Right ventricle myocardium inferior (tissue), 1 donor: ENCODE results near the gene PKD2. TPM values are rescaled to one million over a fixed set of nuclear protein-coding genes. Genes with fewer than 3 reads are reported as not detected.
"Not testable (repeated sequence)": the region's sequence is repeated elsewhere in the genome, so short reads cannot be mapped to it uniquely, and the experiment has no call there.

Experiments
- ATAC-seq: fragments of 200-7000 bp; cut with Tn5 transposase; one replicate; pipeline ENCODE4 v1.9.1; 2020; ENCODE audit warnings: mild to moderate bottlenecking, moderate library complexity
- DNase-seq: peaks from one replicate; pipeline ENCODE4 v3.0.0; 2021; ENCODE audit errors: missing footprints
- intact Hi-C: fragments of 100-400 bp; cut with DNase I; formaldehyde crosslinking; loops from one replicate; pipeline ENCODE4 v1.11.0; 2022
- total RNA-seq: library from RNA; stranded (reverse); fragmentation: NEBNext Ultra II Directional; extraction: Animal tissue kit (Norgen Biotek cat#: 25700); gene quantifications from one replicate; pipeline ENCODE4 v1.2.1, GENCODE V29; 2021
- donor health status: DM: no; HTN: yes; CAD: no; lungs with severe emphysema.

Gene PKD2
- total RNA-seq, 1 donor from 2014 or later, result 12.3 TPM

DNA sequence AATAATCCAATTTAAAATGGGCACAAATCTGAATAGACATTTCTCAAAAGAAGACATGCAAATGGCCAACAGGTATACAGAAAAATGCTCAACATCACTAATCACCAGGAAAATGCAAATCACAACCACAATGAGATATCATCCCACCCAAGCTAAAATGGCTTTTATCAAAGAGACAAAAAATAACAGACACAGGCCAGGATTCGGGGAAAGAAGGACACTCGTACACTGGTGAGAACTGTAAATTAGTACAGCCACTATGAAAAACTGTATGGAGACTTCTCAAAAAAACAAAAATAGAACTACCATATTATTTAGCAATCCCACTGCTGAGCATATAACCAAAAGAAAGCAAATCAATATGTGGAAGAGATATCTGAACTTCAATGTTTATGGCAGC is 23.4 kb upstream of the PKD2 start:
- DNase-seq (no peak), ATAC-seq (no peak)
- intact Hi-C loops, result no loop called here

DNA sequence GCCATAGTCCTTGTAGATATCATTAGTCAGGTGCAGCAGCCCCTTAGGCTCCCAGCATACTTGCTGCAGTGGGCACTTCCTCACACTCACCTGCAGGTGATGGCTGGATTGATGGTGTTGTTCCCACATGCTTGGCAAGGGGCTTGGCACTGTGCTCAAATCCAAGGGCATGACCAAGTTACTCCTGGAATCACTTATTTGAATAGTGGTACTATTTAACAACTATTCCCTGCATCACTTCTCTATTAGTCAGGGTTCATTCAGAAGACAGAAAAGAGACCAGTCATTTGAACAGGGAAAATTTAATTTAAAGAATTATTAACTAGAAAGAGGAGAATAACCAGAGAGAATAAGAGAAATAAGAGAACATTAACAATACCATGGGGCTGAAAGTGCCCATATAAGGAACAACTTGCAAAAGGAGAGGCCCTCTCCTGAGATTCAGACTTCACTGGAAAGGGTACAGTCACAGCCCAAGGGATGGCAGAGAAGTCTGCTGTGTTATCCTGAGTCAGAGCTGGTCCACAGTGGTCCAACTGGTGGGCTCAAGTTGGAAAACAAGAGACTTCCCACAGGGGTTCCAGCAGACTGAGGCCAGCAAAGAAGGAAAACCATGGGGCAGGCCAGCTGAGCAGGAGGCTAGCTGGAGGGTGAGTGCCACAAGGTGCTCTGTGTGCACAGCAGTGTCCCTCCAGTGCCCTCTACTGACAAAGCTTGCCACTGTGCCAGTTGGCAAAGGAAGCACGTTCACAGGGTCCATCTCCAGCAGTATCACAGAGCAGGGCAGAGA is 22.1 kb upstream of the PKD2 start:
- ATAC-seq (peak; percentile 90), DNase-seq (peak; percentile 67)
- intact Hi-C loops, result no loop called here

DNA sequence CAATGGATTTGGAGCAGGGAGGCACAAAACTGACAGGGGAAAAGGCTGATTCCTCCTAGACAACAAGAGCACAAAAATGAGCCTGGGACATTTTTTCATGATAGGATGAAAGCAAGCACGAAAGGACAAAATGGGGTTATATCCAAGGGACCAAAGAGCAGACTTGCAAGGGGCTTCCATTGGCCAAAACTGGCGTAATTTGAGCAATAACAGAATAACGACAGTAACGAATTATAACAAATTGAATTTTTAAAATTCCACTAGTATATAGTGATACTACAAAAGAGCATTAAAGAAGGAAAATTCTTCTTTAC is 21.6 kb upstream of the PKD2 start:
- intact Hi-C loops, result no loop called here
- DNase-seq, result no peak
- no peak for ATAC-seq

DNA sequence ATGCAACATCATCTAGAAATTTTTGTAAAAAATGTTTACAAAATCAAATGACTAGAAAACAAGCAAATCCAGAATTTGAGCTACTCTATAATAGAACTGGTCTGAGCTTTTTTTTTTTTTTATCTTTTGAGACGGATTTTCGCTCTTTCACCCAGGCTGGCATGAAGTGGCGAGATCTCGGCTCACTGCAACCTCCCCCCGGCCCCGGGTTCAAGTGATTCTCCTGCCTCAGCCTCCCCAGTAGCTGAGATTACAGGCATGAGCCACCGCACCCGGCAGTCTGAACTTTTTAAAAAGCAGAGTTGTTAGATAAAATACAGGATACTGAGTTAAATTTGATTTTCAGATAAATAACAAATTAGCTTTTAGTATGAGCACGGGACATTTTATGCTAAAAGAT is 20.9 kb upstream of the PKD2 start:
- ATAC-seq (no peak), DNase-seq (peak; percentile 59)
- intact Hi-C loops, result no loop called here

DNA sequence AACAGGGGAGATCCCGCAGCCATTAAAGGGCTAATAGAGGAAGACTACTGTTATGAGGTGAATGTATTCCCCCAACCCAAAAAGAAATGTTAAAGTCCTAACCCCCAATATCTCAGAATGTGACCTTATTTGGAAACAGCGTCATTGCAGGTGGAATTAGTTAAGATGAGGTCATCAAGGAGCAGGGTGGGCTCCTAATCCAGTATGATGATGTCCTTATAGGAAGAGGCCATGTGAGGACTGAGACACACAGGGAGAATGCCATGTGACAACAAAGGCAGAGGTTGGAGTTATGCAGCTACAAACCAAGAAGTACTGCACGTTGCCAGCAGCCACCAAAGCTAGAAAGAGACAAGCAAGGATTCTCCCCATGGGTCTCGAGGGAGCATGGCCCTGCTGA is 17.7 kb upstream of the PKD2 start:
- ATAC-seq (no peak), DNase-seq (peak; percentile 55)
- intact Hi-C loops, result no loop called here

- intact Hi-C loops, result no loop called here
- no peak for ATAC-seq
- no peak for DNase-seq
Measured at GRCh38 chr4:87995435-87995834, 12.0 kb upstream of the PKD2 start.

DNA sequence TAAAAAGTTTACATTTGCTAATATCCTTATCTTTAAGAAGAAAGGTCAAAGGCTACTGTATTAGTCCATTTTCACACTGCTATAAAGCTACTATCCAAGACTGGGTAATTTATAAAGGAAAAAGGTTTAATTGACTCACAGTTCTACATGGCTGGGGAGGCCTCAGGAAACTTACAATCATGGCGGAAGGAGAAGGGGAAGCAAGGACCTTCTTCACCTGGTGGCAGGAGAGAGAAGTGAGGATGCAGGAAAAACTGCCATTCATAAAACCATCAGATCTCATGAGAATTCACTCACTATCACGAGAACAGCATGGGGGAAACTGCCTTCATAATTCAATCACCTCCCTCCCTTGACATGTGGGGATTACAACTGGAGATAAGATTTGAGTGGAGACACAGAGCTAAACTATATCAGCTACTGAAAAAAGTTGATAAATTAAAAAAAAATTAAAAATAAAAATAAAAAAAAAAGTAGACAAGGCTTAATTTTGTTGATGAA is 8.2 kb upstream of the PKD2 start:
- intact Hi-C loops, DNase-seq, ATAC-seq: not testable (repeated sequence)

DNA sequence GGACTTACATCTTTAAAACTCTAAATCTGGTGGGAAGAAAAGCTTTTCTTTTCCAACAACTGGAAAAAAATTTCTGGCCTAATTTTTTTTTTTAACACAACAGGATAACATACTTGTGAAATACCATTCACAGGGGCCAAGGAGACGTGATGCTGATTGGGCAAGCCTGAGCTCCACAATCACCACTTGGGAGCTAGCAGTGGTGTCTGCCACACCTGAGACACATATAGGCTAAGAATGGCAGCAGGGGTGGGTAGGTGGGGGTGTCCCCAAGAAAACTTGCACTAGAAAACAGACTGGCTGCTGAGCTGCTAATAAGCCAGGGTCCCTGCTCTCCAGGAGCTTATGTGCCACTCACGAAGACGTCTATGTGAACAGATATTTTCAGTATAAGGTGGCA is 5.6 kb upstream of the PKD2 start:
- intact Hi-C loops, result no loop called here
- DNase-seq (no peak), ATAC-seq (no peak)

DNA sequence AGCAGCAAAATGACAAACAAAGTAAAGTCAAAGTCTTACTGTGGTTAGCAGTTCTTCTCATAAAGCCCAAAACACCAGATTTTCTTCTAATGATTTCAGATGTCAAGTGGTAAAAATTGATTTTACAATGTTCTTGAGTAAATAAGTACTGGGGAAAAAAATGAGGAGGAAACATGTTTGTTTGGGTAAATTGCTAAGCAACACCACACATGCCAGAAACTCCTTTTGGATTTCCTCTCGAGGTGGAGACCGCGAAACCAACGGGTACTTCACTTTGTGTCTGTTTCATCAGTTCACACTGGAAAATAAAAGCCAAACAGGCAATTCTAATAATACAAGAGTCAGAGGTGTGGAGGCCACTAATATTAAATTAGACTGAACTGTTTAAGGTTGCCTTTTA is 4.6 kb upstream of the PKD2 start:
- intact Hi-C loops, result no loop called here
- no peak for ATAC-seq

DNA sequence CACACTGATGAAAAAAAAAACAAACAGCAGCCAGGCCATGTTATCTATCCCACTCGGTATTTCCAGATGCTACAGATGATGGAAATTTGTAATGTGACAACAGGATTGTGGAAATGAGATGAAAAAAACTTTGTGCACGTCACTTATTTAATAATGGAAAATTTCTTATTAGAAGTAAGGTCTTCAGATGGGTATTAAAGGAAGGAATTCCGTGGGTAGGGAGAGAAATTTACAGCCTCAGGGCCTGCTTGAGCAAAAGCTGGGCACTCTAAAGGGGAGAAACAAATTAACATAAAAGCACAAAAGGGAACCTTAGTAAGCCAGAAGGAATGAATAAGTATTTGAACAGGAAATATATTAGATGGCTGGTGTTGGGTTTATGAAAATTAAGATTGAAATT is 4.2 kb upstream of the PKD2 start:
- intact Hi-C loops, result no loop called here
- no peak for ATAC-seq
- DNase-seq, result no peak

More for the DNA sequence above, 4.6 kb upstream of the PKD2 start:
- DNase-seq, result no peak

DNA sequence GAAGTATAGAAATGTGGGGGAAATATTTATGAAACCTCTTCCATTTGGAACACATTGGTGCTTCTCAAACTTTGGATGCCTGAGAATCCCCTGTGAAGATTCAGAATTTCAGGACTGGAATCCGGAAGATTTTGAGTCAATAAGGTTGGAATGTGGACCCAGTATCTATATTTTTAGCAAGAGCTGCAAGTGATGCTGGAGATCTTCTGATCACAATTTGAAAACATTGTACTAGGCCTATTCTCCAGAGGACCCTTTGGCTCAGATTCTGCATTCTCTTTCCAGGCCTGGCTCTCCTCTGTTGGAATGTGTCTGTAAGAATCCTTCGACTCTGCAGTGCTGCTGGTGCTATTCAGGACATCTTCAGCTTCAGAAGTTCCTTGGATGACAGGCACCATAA is 2.4 kb upstream of the PKD2 start:
- intact Hi-C loops, result no loop called here
- peak; percentile 30 for ATAC-seq
- no peak for DNase-seq

DNA sequence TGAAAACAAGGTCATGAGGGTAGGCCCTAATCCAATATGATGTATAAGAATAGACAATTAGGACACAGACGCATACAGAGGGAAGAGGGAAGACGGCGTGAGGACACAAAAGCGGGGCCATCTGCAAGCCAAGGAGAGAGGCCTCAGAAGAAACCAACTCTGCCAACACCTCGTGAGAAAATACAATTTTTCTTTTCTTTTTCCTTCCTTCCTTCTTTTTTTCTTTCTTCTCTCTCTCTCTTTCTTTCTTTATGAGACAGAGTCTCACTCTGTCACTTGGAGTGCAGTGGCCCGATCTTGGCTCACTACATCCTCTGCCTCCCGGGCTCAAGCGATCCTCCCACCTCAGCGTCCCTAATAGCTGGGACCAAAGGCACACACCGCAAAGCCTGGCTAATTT is 1.5 kb upstream of the PKD2 start:
- intact Hi-C loops, result no loop called here
- DNase-seq (no peak), ATAC-seq (no peak)

GRCh38 chr4:88006956-88007303 is 505 bp upstream of the PKD2 start:
- ATAC-seq, result no peak
- peak; percentile 68 for DNase-seq
- intact Hi-C loops, result no loop called here

DNA sequence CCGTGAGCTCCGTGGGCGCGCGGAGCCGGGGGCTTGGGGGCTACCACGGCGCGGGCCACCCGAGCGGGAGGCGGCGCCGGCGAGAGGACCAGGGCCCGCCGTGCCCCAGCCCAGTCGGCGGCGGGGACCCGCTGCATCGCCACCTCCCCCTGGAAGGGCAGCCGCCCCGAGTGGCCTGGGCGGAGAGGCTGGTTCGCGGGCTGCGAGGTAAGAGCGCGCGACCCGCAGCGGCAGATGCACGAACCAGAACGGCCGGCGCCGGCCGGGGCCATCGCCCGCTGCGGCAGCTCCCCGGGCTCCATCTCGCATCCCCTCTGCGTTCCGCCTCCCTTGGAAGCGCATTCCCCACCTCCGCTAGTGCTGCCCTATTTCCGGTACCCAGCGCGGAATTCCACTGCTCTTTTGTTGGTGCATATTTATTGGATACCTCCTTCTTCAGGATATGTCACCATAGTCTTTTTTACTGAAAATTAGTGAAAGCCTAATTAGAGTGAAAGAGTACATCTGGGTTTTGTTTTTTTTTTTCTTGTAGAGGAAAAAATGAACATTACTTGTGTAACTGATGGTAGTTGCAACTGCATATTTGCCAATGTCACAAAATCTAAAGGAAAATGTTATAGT is 797 bp downstream of the PKD2 start:
- intact Hi-C loops, result no loop called here
- ATAC-seq, result peak; percentile 41
- DNase-seq, result peak; percentile 64

DNA sequence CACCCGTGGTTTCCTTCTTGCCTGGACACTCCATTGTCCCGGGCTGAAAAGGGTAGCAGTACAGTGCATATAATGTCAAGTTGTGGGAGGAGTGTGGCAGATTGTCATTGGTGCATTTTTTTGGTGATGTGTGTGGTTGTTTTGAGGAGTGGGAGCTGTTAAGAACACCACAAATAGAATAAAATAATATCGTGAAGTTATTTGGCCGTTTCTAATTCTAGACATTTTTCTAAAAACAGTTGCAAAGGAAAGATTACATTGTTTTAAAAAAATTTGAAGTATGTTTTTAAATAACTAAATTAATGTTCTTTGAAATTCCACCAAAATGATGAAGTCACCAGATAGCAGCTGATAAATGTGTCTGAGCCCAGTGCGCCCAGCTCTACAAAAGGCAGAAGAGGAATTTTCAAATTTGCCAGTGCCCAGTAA is 1.3 kb downstream of the PKD2 start:
- intact Hi-C loops, result no loop called here
- no peak for ATAC-seq
- DNase-seq, result no peak

DNA sequence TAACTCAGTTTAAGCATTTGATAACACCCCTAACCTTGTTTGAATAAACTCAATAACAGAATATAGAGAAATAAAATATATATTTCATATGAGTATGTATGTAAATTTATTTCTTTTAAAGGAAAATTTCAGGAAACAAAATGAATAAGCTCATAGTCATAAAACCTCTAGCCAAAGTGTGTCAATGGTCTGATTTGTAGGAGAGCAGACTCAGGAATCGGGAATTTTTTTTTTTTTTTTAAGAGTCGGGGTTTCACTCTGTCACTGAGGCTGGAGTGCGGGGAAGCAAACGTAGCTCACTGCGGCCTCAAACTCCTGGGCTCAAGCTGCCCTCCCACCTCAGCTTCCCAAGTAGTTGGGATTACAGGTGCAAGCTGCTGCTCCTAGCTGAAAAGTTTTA is 2.4 kb downstream of the PKD2 start:
- DNase-seq (no peak), ATAC-seq (no peak)
- intact Hi-C loops, result no loop called here

- DNase-seq (no peak), ATAC-seq (no peak)
- intact Hi-C loops, result no loop called here
Measured at GRCh38 chr4:88010966-88011365, 3.5 kb downstream of the PKD2 start.

DNA sequence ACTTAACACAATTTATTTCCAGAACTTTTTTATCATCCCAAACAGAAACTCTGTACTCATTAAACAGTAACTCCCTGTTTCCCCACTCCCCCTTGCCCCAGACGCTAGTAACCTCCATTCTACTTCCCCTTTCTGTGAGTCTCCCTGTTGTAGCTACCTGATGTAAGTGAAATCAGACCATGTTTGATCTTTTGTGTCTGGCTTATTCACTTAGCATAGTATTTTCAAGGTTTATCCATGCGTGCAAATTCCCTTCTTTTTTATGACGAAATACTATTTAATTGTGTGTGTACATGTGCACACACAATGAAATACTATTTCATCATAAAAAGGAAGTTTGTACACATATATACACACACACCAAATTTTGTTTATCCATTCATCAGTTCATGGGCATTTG is 5.2 kb downstream of the PKD2 start:
- DNase-seq, result no peak
- intact Hi-C loops, result no loop called here
- ATAC-seq, result no peak

GRCh38 chr4:88014386-88014905 is 7.0 kb downstream of the PKD2 start:
- intact Hi-C loops, result no loop called here
- DNase-seq, result no peak
- no peak for ATAC-seq

DNA sequence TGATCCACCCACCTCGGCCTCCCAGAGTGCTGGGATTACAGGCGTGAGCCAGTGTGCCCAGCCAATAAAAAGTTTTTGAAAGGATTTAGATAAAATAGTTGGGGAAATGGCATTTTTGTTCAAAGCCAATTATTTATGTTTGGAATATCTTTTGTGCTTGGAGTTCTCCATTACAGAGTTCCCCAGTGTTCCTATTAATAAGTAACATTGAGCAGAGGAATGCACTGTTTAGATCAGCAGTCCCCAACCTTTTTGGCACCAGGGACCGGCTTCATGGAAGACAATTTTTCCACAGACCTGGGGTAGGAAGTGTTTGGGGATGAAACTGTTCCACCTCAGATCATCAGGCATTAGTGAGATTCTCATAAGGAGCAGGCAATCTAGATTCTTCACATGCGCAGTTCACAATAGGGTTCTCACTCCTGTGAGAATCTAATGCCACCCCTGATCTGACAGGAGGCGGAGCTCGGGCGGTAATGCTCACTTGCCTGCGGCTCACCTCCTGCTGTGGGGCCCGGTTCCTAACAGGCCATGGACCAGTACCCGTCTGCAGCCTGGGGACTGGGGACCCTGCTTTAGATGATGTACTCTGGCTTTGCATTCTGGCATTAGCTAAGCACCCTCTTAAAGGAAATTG is 8.3 kb downstream of the PKD2 start:
- ATAC-seq (no peak), DNase-seq (no peak)
- intact Hi-C loops, result no loop called here
